CD4-positive, alpha-beta T cell treated with Interferon alpha-2 for 1 hour (primary cell): ENCODE results near the gene TMPRSS15.
"Not testable (repeated sequence)": the region's sequence is repeated elsewhere in the genome, so short reads cannot be mapped to it uniquely, and the experiment has no call there.

ENCODE experiments used
- DNase-seq, 2 donors: peaks; one replicate each; pipeline ENCODE4 v3.0.0-alpha.2; 2020 to 2022

Gene TMPRSS15

DNA sequence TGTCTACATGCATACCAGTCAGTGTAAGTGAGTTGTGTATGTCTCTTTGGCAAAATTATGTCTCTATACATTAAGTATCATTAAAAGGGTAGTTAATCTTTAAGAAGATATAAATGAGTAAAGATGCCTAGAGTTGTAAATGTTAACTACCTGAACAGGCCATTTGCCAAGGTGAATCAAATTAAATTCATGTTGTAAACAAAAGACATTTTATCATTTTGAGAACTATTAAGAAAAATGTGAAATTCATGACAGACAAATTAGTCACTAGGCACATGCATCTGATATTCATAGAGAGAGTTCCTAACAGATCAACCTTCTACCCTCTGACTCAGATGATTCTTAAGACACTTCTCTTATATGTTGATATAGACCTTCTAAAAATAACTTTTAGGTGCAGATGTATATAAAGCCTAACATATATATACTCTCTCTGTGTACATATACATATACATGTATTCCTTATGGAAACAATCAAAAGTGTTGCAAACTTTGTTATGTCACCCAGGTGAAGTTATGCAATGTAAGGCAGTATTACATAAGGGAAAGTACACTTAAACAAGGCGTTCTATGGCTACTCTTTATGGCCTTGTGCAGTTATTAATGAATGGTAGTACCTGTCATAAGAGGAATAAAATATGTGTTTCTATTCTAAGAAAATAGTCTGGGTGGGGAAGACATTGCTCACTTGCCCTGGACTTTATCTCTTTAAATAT lies at the start of gene TMPRSS15:
Gene TMPRSS15 (minus strand): TSS at position 51 of the 716 bp plus-strand sequence. CDS start 163 bp downstream, outside the sequence.
- DNase-seq: no peak

DNA sequence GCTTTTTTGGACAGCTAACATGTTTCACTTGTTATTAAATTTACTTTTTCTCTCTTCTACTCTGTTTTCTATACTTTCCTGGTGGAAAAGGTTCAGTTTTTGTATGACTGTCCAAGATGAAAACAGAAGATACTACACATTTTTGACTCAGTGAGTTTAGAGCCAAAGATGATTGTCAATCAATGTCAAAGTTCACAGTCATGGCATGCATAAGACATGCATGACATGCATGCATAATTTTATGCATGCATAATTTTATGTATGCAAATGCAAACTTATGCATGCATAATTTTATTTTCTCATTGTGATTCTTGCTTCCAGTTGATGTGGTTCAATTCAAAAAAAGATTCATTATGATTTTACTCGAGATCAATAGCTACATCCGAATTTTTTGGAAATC lies 48.1 kb upstream of the TMPRSS15 start:
- no peak for DNase-seq

DNA sequence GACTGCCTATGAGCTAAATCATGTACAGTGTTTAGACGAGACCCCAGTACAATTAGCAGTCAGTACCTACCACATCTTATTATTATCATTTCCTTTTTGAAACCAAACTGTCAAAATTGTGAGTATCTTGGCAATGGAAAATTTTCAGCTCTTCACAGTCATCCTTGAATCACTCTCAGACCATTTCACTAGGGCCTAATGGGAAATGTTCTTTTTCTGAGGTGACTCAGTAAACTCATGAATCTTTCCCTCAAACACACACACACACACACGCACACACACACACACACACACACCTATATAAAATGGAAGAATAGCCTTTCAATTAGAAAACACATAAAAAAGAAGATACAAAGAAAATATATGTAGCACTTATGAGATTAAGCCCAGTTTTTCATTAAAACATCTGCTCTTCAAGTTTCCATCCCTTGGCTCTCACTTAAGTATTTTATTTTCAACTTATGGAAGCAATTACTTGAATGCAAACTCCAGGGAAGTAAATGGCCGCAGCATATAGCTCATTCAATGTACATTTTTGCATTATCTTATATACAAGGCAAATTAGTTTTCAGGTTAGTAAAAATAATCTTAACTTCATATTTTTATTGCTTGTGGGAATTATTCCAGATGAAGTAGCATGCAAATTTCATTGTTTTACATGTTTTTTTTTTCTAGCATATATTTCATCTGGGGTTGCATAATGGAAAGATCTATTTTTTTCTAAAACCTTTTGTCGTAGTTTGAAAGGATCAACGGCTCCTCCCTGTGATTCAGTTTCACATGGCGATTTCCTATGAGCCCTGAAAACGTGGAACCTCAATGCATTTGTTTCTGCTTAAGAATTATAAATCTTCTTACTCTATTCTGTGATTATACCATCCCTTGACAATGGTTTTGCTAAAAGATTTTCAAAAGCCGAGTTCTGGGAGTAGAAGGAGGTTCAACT lies 46.3 kb upstream of the TMPRSS15 start:
- DNase-seq: no peak

- DNase-seq: peak in 1 of 2 donors; percentile 43
These were observed 40.1 kb upstream of the TMPRSS15 start for GRCh38 chr21:18443701-18444100.

DNA sequence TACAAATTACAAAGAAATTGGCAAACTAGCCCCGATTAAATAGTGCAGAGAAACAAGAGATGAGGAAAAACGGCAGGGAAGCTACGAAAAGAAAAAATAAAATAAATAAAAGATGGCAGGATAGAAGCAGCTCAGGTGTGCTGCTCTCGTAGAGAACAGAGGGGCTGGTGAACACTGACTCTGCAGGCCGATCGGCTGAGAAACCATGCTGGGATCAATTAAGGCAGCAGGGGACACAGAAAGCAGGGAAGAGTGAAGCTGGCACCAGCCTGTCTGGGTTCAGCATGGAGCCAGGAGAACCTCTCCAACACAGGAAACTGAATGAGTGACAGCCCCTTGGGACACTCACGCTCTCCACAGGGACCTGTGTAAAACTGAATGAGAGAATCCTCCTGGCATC lies 39.5 kb upstream of the TMPRSS15 start:
- no peak for DNase-seq

DNA sequence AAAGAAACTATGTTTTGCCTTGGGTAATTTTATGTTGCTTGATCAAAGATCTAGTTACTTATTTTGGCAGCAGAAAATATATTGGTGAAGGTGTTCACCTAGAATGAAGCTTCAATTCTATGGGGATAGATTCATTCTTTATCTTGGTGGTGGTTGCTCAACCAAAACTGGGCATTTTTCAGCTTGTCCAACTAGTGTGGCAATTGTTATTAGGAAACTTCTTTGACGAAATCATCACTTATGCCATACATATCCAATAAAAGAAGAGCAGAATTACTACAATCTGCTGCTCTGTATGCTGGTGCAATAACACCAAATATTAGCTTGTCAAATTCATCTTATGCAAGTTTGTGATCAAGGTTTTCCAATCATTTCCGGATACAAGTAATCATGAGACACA lies 26.8 kb upstream of the TMPRSS15 start:
- DNase-seq: no peak

DNA sequence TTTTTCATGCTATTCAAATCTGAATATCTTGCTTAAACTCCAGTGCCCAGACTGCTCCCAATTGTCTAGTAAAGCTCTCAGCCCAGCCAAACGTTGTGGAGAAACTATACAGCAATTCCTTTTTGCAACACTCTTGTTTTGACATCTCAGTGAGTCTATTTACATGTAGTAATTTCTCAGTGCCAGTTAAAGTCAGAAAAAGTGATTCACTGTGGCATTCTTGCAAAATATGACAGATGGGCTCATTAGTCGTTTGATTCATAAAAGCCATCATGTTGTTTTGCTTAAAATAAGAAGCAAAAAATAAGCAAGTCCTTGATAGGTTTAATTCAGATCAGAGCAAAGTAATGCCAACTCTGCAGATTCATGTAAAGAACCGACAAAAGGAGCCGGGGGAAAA lies 20.7 kb upstream of the TMPRSS15 start:
- DNase-seq: no peak

- DNase-seq: no peak
These were observed 13.7 kb upstream of the TMPRSS15 start for GRCh38 chr21:18417141-18417790.

DNA sequence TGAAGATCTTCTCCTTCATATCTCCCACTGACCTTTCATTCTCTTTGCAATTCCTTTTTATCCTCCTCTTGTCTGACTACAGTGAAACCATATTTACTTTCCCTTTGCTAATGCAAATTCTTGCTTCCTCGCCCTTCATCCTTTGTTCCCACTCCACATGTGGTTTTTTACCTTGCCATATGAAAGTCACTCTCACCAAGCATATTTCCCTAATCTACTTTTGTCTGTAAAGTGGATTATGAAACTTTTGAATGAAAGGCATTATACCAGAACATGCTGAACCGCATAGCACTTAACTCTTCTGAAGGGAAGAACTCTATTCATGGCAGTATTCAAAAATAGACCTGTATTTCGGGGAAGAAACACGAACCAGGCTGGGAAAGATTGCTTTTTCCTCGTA lies 8.0 kb upstream of the TMPRSS15 start:
- DNase-seq: no peak

DNA sequence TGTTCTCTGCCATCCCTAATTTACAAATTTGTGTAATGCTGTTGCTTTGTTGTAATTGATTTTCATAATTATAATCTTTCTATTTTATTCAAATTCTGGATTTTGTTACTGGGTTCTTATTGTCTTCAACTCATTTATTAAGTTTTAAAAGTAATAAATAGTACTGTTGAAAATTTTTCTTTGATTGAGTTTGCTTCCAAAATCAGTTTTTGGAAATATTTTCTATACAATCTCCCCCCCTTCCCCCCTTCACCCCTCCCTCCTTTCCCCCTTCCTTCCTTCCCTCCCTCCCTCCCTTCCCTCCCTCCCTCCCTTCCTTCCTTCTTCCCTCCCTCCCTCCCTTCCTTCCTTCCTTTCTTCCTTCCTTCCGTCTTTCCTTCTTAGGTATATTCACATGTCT lies 6.0 kb upstream of the TMPRSS15 start:
- no peak for DNase-seq

DNA sequence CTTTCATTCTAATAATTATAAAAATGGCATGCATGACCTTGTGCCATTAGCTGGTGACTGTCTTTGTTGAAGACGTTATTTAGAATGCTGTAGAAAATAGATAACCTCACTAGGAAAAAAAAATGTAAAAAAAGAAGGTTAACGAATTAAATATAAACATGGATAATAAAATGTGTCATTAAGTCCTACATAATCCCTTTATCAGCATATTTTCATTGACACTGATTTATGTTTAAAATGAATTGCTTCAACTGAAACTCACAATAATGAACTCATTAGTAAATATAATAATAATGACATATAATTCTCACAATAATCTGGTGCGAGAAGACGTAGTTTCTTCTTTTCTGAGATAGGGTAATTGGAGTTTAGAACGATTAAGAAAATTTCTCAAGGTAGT lies 4.7 kb downstream of the TMPRSS15 start:
- no peak for DNase-seq

DNA sequence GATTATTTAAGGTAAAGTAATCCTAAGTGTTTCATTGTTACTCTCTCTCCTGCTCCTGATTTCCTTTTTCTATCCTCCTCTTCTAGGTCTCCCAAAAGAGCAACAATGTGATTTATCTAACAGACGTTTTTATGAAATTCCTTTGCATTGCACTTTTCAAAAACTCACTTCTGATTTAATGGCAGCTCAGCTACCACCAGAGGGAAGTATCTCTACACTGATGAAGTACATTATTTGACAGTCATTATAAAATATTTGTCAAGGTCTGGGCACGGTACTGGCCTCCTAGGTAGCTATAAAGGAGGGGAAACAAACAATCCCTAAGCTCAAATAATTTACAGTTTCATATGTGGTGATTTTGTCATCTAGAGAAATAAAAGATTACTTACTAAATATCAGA lies 15.6 kb downstream of the TMPRSS15 start:
- DNase-seq: no peak

- no peak for DNase-seq
These were observed 18.8 kb downstream of the TMPRSS15 start for GRCh38 chr21:18384771-18385170.

DNA sequence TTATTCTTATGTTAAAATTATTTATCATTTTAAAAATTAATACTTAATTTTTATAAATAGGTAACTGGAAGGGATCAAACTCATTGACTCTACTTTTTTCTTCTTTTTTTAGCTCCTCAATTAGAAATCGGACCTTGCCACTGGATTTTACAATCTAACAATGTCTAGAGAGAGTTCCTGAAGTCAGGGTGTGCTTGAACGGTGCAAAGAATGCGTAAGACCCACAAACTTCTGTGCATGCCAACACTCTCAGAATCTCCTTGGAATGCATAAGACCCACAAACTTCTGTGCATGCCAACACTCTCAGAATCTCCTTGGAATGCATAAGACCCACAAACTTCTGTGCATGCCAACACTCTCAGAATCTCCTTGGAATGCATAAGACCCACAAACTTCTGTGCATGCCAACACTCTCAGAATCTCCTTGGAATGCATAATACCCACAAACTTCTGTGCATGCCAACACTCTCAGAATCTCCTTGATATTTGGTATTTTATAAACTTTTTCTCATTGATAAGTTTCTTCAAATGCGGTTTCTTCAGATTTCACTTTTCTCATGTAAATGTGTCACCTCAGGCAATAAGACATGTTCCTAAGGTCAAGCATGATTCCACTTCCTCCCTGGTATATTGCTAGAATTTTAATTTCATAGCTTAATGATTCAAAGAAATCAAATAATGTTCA lies 20.5 kb downstream of the TMPRSS15 start:
- DNase-seq: not testable (repeated sequence)

DNA sequence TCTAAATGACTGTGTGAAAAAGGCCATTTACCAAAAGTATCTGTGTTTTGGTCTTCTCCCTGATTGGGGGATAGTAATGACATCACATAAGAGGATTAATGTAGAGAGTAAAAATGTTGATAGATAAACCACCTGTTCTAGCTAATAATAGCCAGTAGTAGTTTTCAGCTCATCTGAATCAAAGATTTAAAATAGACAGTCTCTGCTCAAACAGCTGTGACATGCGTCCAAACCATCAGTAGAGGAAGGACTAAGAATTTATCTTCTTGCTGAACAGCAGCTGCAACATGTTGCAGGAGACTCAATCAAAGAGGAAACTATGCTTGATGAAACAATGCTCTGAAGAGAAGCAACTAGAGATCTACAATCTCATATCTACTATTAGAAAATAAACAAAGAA lies 21.4 kb downstream of the TMPRSS15 start:
- no peak for DNase-seq

DNA sequence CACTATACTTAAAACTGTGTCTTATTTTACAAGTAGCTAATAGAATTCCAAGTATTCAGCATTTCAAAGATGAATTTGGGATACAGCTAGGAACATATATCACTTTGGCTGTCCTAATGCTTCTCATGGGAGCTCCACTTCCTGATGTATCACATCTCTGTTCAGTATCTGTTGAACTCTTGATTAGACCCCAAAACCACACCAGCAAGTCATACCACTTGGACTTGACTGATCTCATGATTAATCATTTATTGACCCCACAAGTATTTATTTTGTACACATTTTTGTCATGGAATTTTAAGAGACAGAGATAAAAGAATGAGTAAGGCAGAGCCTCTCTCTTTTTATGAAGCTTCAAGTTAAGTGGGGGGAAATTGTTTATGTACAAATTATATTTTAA lies 30.0 kb downstream of the TMPRSS15 start:
- no peak for DNase-seq

DNA sequence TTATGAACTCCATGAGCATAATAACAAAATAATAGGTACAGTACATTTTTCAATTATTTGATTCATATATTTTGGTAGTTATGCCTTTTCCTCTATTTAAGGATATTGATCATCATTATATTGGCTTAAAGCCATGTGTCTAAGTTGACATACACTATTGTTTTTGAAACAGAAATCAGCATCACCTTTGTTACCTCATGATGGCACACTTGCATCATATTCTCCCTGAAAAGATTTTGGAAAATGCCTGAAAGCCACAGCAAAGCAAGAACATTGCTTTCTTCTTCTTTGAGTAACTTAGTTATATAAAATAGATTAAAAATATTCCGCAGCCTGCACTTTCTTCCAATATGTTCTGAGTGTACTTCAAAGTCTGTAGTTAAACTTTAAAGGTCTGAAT lies 33.3 kb downstream of the TMPRSS15 start:
- no peak for DNase-seq

- no peak for DNase-seq
These were observed 34.5 kb downstream of the TMPRSS15 start for GRCh38 chr21:18369115-18369514.

GRCh38 chr21:18368205-18368604 lies 35.4 kb downstream of the TMPRSS15 start:
- no peak for DNase-seq

GRCh38 chr21:18356801-18357200 lies 46.8 kb downstream of the TMPRSS15 start:
- DNase-seq: no peak

GRCh38 chr21:18354947-18355346 lies 48.6 kb downstream of the TMPRSS15 start:
- DNase-seq: no peak

DNA sequence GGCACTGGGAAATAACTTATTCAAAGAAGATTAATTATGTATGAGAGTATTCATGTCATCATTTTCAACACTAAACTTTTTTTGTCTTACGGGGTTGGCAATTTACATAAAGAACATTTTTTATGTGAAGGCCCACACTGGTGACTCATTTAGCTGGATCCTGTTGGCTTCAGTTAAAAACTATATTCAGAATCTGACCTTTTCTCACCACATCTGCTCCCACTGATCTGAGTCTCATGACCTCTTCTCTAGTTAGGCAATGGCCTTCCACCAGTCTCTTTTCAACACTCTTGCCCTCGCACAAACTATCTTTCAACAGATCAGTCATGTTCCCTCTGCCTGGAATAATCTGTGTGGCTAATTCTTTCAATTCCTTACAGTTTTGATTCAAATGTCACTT lies 53.4 kb downstream of the TMPRSS15 start:
- DNase-seq: no peak

DNA sequence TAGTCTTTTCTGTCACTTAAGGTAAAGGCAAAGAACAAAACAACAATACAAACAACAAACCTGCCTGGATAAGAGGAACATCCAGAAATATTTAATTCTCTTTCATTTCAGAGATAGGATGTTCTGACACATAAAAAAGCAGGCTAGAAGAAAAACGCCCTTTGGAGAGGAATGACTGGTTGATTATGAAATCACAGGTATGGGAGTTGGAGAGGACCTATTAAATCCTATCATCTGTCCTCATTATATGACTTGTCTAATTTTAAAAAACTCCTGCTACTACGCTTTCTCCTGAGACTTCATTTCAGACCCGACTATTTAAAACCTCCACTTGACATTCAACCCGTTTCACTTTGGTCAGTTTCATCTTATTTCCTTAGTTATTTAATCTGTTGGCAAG lies 54.1 kb downstream of the TMPRSS15 start:
- no peak for DNase-seq
